ENCODE results near the gene DDRGK1.
A peak's percentile ranks its signal among the peaks of the same experiment; 100 is the strongest.

The DDRGK1 gene

DNA sequence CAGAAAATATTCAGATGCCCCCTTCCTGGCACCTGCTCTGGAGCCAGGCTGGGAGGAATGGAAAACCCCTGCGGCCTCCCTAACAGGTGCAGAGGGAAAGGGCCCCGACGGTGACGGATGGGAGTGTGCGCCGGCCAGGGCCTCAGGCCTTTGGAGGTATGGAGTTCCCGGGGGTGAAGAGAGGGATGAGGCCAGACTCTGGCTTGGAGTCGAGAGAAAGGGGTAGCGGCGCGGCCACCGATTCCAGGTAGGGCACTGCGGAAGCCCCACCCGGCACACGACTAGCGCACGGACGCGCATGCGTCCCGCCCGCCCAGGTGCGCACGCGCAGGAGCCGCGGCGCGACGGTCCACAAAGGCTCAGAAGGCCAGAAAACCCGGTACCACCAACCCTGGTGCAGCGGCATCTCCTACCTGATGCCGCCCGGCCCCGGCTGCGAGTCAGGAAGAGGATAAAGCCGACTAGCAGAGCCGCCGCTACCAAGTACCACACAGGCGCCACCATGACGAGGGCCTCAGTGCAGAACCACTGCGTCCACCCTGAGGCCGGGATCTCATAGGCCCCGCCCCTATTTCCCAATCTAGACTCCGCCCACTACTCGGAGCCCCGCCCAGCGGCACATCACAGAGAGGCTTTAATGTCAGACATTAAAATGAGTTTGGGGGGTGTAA, at the start of gene DDRGK1:
DDRGK1 (minus strand) TSS at position 559 of the 671 bp plus-strand sequence; CDS start at position 504, 55 bp downstream.
- peak; percentile 92 for DNase-seq

DNA sequence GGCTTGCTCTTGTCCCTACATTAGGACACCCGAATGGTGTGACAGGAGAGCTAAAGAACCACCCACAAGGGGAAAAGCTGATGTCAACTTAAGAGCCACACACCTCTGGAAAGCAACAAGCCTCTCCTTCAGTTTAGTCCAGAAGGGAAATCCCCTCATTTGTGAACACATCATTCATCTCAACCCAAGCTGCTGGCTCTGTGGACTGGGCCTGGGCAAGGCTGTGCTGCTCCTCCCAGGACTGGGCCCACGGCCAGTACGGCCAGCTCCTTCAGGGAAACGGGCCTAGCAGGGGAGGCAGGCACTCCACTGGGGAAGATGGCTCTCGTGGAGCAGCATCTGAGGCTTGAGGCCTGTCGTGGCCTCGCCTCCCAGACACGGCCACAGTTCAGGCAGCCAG, 47.3 kb upstream of the DDRGK1 start:
- DNase-seq, result no peak

- no peak for DNase-seq
Observed at GRCh38 chr20:3250091-3250504, 45.6 kb upstream of the DDRGK1 start.

DNA sequence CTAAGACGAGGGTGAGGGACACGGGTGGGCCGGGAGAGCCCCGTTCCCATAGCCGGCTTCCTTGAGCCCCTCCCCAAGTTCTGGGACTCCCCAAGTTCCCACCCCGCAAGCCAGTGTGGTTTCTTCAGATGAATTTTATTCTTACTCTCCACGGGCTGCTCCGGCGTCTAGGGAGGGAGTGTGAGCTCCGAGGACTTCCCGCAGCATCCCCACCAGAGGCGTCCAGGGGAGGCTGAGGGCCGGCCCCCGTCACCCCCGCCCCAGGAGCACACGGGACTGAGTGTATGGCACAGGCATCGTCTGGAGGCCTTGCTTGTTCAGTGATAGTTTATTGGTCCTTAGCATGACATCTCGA, 44.5 kb upstream of the DDRGK1 start:
- DNase-seq, result no peak

- DNase-seq, result peak; percentile 10
Observed at GRCh38 chr20:3248167-3248992, 43.9 kb upstream of the DDRGK1 start.

DNA sequence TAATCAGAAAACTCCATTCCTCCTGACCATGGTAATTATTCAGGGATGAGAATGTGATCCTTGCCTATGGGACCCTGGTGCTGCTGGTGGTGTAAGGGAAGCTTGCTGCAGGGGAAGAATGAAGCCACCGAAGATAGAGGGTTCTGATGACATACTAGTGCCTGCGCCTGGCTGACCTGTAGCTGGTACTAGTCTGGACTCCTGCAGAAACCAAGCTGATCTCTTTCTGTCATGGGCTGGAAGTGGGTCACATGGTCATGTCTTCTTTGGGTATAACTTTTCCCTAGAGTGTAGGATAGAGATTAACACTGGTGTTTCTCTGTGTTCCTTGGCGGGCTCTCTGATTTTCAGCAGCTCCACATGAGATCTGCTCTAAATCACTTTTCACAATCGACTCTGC, 43.2 kb upstream of the DDRGK1 start:
- no peak for DNase-seq

DNA sequence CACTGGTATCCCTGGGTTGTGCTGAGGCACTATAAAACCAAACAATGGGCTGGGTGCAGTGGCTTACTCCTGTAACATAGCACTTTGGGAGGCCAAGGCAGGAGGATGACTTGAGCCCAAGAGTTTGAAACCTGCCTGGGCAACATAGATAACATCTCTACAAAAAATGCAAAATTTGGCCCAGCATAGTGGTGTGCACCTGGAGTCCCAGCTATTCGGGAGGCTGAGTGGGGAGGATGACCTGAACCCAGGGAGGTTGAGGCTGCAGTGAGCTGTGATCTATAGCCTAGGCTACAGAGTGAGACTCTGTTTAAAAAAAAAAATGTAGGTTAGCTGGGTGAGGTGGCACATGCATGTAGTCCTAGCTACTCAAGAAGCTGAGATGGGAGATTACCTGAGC, 42.2 kb upstream of the DDRGK1 start:
- no peak for DNase-seq

- no peak for DNase-seq
Observed at GRCh38 chr20:3245711-3246110, 41.2 kb upstream of the DDRGK1 start.

DNA sequence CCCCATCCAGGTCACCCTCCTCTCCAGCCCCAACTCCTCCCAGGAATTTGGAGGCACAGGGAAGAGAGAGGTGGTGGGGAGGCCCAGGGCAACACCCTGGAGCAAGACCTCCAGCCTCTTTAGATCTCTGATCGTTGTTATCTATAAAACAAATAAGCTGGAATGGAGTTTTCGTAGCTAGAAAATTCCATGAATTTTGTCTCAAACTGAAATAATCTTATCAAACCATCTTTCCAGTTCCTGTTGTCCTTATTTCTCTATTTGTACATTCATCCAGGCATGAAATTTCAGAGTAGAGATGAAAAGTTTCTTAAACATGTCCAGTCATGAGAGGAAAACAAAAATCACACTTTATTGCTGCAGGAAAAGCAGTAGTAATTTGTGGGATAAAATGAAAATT, 40.7 kb upstream of the DDRGK1 start:
- DNase-seq, result no peak

DNA sequence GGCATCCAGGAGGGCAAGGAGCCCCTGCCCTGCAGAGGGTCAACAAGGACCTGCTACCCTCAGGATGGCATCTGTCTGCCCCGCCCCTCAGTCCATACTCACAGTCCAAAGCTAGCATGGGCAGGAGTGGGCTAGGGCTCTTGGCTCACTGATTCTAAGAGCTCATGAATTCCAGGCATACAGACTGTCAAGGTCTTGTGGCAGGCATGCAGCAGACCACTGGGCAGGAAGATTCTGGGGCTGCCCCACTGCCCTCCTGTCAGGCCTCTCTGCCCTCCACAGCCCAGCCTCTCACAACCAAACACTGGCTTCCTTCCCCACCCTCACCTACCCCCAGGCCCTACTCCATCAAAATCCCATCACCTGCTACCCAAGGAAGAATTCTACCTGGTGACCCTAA, 40.1 kb upstream of the DDRGK1 start:
- DNase-seq, result no peak

- DNase-seq, result no peak
Observed at GRCh38 chr20:3243718-3244358, 39.4 kb upstream of the DDRGK1 start.

- no peak for DNase-seq
Observed at GRCh38 chr20:3242172-3242692, 37.8 kb upstream of the DDRGK1 start.

- no peak for DNase-seq
Observed at GRCh38 chr20:3240776-3241363, 36.4 kb upstream of the DDRGK1 start.

DNA sequence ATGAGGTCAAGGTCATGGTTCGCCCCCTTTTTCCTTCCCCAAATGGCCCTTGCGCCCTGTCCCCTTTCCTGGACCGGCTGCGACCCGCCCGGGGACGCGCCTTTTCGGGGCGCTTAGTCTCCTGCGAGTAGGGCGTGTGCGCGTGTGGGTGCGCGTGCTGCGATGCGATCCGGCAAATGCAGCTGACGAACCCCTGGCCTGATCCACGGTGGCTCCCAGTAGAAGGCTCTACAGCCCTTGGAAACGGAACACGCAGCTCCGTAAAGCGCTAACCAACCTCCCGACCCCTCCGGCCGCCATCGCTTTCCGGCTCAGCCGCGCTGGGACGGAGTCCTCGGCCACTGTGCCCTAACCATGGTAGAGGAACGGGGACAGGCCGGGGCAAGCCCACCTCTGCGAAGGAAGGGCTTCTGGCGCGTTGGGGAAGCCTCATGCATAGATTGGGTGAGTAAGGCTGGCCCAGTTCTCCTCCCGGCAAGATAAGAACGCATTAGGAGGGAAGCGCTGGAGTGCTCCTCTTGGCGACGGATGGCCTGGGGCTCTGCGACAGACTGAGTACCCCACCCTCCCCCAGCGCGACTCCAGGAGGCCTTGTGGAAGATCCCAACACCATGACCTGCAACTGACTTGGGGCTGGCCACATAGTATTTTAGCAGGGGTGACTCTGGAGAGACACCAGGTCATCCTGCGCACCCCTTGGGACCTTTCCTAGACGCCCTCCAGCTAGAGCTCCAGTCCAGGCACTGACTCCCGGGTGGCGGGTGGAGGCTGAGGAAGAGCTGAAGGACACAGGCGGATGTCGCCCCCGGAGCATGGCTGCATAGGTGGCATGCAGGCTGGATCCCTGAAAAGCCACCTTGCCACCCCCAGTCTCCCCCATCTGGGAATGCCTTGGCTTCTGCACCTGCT, 35.6 kb upstream of the DDRGK1 start:
- DNase-seq, result peak; percentile 6

- peak; percentile 37 for DNase-seq
Observed at GRCh38 chr20:3239026-3239866, 34.8 kb upstream of the DDRGK1 start, which contains the start of gene SLC4A11. TSS of gene SLC4A11 (minus strand) at chr20:3239190. CDS start at chr20:3239137, 53 bp downstream.

DNA sequence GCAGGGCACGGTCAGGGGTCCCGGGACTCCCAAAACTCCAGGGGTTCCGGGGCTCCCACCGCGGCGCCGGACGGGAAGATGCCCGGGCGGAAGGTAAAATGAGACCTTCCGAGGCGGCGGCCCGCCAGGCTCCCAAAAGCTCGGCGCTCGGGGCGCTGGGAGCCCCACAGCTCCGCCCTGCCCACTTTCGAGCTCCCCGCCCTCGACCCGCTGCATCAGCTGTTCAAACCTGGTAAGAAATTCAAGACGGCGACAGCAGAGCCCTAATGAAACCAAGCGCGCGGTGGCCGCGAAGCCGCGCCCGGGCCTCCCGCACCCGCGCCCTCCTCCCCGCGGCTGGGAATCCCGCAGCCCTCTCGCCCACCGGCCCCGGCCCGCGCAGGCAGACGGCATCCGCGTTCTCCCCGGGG, 34.1 kb upstream of the DDRGK1 start:
- peak; percentile 43 for DNase-seq

- peak; percentile 4 for DNase-seq
Observed at GRCh38 chr20:3237958-3238615, 33.6 kb upstream of the DDRGK1 start.

DNA sequence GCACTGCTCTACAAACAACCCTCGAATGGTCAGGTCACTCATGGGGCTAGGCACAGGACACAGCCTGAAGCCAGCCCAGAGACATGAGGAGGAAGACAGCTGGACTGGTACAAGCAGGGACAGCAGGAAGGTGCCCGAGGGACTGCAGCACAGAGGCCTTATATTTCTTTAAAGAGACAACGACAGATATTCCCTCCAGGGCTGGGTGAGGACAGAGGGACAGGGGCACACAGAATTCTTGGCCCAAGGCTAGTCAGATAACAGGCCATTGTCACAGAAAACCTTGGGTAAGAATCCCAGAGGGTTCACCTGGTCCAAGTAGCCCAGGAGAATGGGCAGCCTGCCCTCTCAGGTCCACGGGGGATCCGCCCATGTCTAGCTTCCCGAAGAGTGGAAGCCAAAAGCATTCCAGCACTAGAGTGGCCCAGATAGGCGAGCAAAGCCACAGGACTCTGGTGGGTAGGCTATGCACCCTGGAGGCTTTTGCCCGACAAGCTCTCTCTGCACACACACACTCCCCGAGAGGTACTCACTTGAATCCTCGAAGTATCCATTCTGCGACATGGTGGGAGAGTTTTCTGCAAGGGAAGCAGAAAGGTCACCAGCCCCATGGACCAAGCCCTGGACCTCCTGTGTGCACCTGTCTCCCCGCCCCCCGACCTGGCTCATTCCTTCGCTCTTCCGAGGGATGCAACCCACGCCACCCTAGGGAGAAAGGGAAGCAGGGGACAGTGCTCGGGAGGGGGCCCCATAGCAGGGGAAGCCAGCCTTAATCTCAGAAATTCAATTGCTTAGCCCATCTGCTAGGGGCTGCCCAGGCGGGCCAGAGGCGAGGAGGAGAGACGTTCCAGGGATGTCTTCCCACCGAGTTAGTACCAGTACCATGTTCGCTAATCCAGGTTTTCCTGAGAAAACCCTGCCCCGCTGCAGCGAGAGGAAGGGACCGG, 32.8 kb upstream of the DDRGK1 start:
- no peak for DNase-seq

GRCh38 chr20:3235666-3236324, 31.3 kb upstream of the DDRGK1 start:
- no peak for DNase-seq
